ENCODE measurements around the gene PGGHG.
A peak's percentile ranks its signal among the peaks of the same experiment; 100 is the strongest.
"Not testable (repeated sequence)": the region's sequence is repeated elsewhere in the genome, so short reads cannot be mapped to it uniquely, and the experiment has no call there.

The PGGHG gene

DNA sequence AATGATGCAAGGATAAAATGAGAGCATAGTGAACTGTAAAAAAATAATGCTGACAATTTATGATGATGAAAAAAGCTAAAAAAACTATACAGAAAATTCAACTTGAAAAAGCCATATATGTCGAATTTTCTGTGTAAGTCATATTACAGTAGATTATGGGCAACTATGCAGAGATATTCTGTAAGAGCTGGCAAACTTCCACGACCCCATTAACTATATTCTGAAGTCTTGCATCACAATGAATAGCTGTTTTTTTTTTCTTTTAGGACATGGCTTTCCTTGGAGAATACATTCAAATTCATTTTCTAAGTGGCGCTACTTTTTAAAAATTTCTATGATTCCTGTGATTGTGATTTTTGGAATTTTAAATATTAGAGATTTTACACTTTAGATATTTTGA, 33.8 kb upstream of the PGGHG start:
- no peak overlapping the region for H3K27ac ChIP-seq (ENCODE audit: low read length)
- H3K9me3 ChIP-seq (ENCODE audit: control insufficient read depth in 1 of 2, low read length in 2 of 2), result no peaks in the 10 kb centered on the region
- H3K4me1 ChIP-seq (ENCODE audit: control insufficient read depth in 1 of 2, insufficient read depth in 2 of 2, low read length in 2 of 2), result no peaks in the 10 kb centered on the region
- no peak overlapping the region for H3K4me3 ChIP-seq (ENCODE audit: low read depth in 1 of 2, low read length in 2 of 2)
- H3K27me3 ChIP-seq (ENCODE audit: low read depth, low read length), result no peaks in the 10 kb centered on the region
- H3K36me3 ChIP-seq (ENCODE audit: control insufficient read depth in 1 of 2, insufficient read depth in 2 of 2, low read length in 2 of 2), result peaks cover 25 to 33% of the 10 kb centered on the region in 2 donors

DNA sequence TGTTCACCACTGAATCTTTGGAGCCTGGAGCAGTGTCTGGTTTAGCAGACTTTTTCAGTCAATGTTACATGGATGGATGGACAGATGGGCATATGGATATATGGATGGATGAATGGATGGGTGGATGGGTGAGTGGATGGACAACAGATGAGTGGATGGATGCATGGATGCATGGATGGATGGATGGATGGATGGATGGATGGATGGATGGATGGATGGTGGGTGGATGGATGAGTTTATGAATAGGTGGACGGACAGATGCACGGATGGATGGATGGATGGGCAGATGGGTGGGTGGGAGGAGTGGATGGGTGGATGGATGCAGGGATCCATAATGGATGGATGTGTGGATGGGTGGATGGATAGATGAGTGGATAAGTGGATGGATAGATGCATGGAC, 33.1 kb upstream of the PGGHG start:
- Histone ChIP-seq H3K36me3 (ENCODE audit: control insufficient read depth in 1 of 2, insufficient read depth in 2 of 2, low read length in 2 of 2) (peaks cover 20 to 29% of the 10 kb centered on the region in 2 donors), H3K4me1 (ENCODE audit: control insufficient read depth in 1 of 2, insufficient read depth in 2 of 2, low read length in 2 of 2) (no peaks in the 10 kb centered on the region), H3K4me3 (ENCODE audit: low read depth in 1 of 2, low read length in 2 of 2) (no peak overlapping the region), H3K9me3 (ENCODE audit: control insufficient read depth in 1 of 2, low read length in 2 of 2) (no peaks in the 10 kb centered on the region), H3K27ac (ENCODE audit: low read length) (no peak overlapping the region), H3K27me3 (ENCODE audit: low read depth, low read length) (no peaks in the 10 kb centered on the region)

DNA sequence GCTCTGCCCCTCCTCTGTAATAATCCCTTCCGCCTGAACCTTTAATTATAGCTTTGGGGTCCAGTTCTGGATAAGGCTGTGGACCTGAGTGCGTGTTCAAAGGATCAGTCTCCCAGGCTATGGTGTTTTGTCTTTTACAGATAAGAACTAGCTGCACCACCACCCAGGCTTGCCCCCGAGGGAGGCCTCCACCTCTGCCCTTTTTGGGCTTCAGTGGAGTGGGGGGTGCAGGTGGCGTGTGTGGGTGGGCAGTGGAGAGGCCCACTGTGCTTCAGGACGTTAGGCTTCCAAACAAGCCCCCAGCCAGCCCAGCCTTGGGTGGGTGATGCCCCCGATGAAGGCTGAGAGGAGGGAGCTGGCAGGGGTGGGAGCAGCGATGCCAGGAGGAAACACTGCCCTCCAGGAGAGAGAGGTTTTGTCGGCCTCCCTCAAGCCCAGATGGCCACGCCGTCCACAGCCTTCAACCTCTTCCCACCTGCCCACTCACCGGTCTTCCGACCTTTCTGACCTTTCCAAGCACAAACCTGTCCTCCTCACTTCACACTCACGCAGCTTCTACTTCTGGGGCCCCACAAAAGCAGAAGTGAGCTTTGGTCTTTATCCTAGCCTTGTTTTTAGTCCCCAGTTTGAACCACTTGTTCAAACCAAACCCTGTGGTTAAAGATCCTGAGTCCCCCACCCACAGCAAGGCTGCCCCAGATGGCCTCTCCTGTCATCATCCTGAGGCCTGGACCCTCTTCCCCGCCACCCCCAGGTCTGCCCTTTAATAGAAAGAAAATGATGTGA, 31.8 kb upstream of the PGGHG start:
- Histone ChIP-seq H3K4me1 (ENCODE audit: control insufficient read depth in 1 of 2, insufficient read depth in 2 of 2, low read length in 2 of 2) (no peaks in the 10 kb centered on the region), H3K27me3 (ENCODE audit: low read depth, low read length) (no peaks in the 10 kb centered on the region), H3K36me3 (ENCODE audit: control insufficient read depth in 1 of 2, insufficient read depth in 2 of 2, low read length in 2 of 2) (peaks cover 12 to 16% of the 10 kb centered on the region in 2 donors), H3K4me3 (ENCODE audit: low read depth in 1 of 2, low read length in 2 of 2) (no peak overlapping the region), H3K27ac (ENCODE audit: low read length) (no peak overlapping the region), H3K9me3 (ENCODE audit: control insufficient read depth in 1 of 2, low read length in 2 of 2) (no peaks in the 10 kb centered on the region)

DNA sequence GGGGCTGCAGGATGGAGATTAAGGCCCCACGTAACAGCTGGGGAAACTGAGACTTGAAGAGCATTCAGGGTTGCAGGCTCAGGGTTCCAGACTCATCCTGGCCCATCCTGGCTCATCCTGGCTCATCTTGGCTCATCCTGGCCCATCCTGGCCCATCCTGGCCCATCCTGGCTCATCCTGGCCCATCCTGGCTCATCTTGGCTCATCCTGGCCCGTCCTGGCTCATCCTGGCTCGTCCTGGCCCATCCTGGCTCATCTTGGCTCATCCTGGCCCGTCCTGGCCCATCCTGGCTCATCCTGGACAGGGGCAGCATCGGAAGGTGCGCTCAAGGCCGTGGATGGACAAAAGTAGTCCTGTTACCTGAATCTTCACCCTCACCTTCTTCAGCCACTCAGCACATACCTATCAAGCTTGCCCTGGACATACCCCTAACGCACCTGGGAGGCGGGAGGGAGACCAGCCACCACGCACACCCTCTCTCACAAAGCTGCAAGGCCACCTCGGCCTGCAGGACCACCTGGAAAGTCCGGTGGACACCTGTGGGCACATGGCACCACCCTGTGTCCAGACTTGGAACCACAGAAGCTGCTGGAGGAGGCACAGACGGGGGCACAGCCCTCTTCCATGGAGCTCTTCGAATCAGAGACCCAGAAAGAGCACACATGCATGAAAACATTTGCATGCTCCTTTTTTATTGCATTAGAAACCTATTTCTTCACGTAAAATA, 31.0 kb upstream of the PGGHG start:
- H3K9me3 ChIP-seq (ENCODE audit: control insufficient read depth in 1 of 2, low read length in 2 of 2), result no peaks in the 10 kb centered on the region
- H3K4me3 ChIP-seq (ENCODE audit: low read depth in 1 of 2, low read length in 2 of 2), result no peak overlapping the region
- peaks cover 7 to 8% of the 10 kb centered on the region in 2 donors for H3K36me3 ChIP-seq (ENCODE audit: control insufficient read depth in 1 of 2, insufficient read depth in 2 of 2, low read length in 2 of 2)
- no peak overlapping the region for H3K27ac ChIP-seq (ENCODE audit: low read length)
- no peaks in the 10 kb centered on the region for H3K27me3 ChIP-seq (ENCODE audit: low read depth, low read length)
- H3K4me1 ChIP-seq (ENCODE audit: control insufficient read depth in 1 of 2, insufficient read depth in 2 of 2, low read length in 2 of 2), result no peaks in the 10 kb centered on the region

DNA sequence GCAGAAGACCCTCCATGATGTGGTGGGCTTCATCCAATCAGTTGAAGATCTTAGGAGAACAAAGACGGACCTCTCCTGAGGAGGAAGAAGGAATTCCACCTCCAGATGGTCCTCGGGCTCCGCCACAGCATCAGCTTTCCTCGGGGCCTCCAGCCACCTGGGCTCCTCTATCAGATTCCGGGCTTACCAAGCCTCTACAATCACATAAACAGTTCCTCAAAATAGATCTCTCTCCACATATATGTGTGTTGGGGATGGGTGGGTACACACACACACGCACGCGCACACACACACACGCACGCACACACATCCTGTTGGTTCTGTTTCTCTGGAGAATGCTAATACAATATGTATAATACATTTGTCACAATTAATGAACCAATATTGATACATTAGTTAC, 29.5 kb upstream of the PGGHG start:
- Histone ChIP-seq H3K4me3 (ENCODE audit: low read depth in 1 of 2, low read length in 2 of 2) (no peak overlapping the region), H3K27ac (ENCODE audit: low read length) (no peak overlapping the region), H3K4me1 (ENCODE audit: control insufficient read depth in 1 of 2, insufficient read depth in 2 of 2, low read length in 2 of 2) (no peaks in the 10 kb centered on the region), H3K36me3 (ENCODE audit: control insufficient read depth in 1 of 2, insufficient read depth in 2 of 2, low read length in 2 of 2) (no peaks in the 10 kb centered on the region), H3K27me3 (ENCODE audit: low read depth, low read length) (no peaks in the 10 kb centered on the region), H3K9me3 (ENCODE audit: control insufficient read depth in 1 of 2, low read length in 2 of 2) (no peaks in the 10 kb centered on the region)

DNA sequence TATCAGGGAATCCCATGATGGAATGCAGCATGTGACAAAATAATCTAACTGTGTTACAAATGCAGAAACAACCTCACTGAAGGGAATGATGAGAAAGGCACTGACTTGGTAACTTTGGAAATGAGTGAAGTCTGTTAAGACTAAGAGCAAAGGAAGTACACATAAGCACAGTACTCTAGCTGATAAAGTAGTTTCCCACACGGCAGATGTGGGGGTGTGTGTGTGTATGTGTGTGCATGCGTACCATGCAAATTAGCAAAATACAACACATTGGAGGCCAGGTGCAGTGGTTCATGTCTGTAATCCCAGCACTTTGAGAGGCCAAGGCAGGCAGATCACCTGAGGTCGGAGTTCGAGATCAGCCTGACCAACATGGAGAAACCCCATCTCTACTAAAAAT, 27.3 kb upstream of the PGGHG start:
- Histone ChIP-seq H3K4me1 (ENCODE audit: control insufficient read depth in 1 of 2, insufficient read depth in 2 of 2, low read length in 2 of 2) (no peaks in the 10 kb centered on the region), H3K27me3 (ENCODE audit: low read depth, low read length) (no peaks in the 10 kb centered on the region), H3K27ac (ENCODE audit: low read length) (no peak overlapping the region), H3K4me3 (ENCODE audit: low read depth in 1 of 2, low read length in 2 of 2) (no peak overlapping the region), H3K36me3 (ENCODE audit: control insufficient read depth in 1 of 2, insufficient read depth in 2 of 2, low read length in 2 of 2) (no peaks in the 10 kb centered on the region), H3K9me3 (ENCODE audit: control insufficient read depth in 1 of 2, low read length in 2 of 2) (no peaks in the 10 kb centered on the region)

DNA sequence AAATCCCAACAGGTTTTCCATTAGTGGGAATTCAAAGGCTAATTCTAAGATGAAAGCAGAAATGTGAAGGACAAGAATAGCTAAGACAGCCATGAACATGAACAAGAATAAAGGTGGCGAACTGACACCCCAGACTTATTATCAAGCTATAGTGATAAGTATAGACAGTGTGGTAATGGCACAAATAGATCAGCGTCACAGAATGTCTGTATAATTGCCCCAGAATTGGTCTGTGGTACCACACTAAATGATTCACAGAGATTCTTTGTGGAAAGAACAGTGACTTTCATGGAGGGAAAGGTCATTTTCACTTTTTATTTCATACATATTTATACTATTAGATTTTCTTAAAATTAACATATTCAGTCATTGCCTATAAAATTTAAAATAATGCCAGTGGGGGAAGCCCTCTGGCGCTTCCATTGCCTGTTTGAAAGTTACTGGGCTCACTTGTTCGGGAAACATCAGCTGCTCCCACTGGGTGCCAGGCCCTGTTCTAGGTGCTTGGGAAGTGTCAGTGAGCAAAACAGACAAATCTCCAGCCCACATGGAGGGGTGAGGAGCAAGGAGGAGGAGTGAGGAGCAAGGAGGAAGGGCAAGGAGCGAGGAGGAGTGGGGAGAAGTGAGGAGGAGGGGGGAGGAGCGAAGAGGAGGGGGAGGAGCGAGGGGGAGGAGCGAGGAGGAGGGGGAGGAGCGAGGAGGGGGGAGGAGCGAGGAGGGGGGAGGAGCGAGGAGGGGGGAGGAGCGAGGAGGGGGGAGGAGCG, 22.1 kb upstream of the PGGHG start:
- Histone ChIP-seq H3K27ac (ENCODE audit: low read length) (no peak overlapping the region), H3K4me1 (ENCODE audit: control insufficient read depth in 1 of 2, insufficient read depth in 2 of 2, low read length in 2 of 2) (peaks cover 0 to 4% of the 10 kb centered on the region in 2 donors), H3K4me3 (ENCODE audit: low read depth in 1 of 2, low read length in 2 of 2) (no peak overlapping the region), H3K27me3 (ENCODE audit: low read depth, low read length) (no peaks in the 10 kb centered on the region), H3K9me3 (ENCODE audit: control insufficient read depth in 1 of 2, low read length in 2 of 2) (no peaks in the 10 kb centered on the region), H3K36me3 (ENCODE audit: control insufficient read depth in 1 of 2, insufficient read depth in 2 of 2, low read length in 2 of 2) (no peaks in the 10 kb centered on the region)

DNA sequence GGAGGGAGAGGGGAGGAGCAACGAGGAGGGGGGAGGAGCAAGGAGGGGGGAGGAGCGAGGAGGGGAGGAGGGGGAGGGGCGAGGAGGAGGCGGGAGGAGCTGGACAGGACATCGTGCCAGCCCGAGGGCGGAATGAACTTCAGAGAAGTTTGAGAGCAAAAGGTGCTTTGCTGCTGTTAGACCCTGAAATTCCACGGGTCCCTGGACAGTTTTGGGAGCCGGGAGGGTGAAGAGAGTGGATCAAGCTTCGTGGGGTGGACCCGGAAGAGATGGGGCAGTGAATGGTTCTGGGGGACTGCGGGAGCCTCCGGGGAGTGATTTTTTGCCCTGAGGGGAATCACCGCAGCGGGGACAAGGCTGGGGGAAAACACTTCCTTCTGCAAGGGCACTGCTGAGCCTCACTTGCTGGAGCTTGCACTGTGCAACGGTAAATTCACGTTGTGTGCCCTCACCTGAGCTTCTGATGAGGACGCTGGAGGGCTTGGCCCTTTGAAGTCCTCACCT, 21.4 kb upstream of the PGGHG start:
- peaks cover 0 to 4% of the 10 kb centered on the region in 2 donors for H3K4me1 ChIP-seq (ENCODE audit: control insufficient read depth in 1 of 2, insufficient read depth in 2 of 2, low read length in 2 of 2)
- H3K9me3 ChIP-seq (ENCODE audit: control insufficient read depth in 1 of 2, low read length in 2 of 2), result no peaks in the 10 kb centered on the region
- peak overlapping the region; percentile 42 to 48 for H3K4me3 ChIP-seq (ENCODE audit: low read depth in 1 of 2, low read length in 2 of 2)
- peak overlapping the region; percentile 82 for H3K27ac ChIP-seq (ENCODE audit: low read length)
- H3K27me3 ChIP-seq (ENCODE audit: low read depth, low read length), result no peaks in the 10 kb centered on the region
- H3K36me3 ChIP-seq (ENCODE audit: control insufficient read depth in 1 of 2, insufficient read depth in 2 of 2, low read length in 2 of 2), result no peaks in the 10 kb centered on the region

DNA sequence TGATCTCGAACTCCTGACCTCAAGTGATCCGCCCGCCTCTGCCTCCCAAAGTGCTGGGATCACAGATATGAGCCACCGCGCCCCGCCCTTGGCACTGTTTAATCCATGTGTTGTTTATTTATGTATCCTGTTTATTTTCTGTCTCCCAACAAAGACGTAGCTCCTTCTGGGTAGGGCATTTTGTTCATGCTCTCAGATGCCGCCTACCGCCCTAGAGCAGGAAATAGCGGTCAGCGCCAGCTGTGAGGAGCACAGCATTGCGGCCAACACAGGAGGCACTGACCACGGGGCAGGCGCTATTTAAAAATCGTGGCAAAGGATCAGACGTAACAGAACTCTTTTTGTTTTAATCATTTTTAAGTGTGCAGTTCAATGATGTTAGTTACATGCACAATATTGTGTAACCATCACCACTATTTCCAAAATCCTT, 20.2 kb upstream of the PGGHG start:
- H3K9me3 ChIP-seq (ENCODE audit: control insufficient read depth in 1 of 2, low read length in 2 of 2); H3K36me3 ChIP-seq (ENCODE audit: control insufficient read depth in 1 of 2, insufficient read depth in 2 of 2, low read length in 2 of 2); H3K27me3 ChIP-seq (ENCODE audit: low read depth, low read length); H3K4me1 ChIP-seq (ENCODE audit: control insufficient read depth in 1 of 2, insufficient read depth in 2 of 2, low read length in 2 of 2): not testable (repeated sequence)
- Histone ChIP-seq H3K27ac (ENCODE audit: low read length) (peak overlapping the region; percentile 82), H3K4me3 (ENCODE audit: low read depth in 1 of 2, low read length in 2 of 2) (peak overlapping the region in 1 of 2 donors; percentile 31)

DNA sequence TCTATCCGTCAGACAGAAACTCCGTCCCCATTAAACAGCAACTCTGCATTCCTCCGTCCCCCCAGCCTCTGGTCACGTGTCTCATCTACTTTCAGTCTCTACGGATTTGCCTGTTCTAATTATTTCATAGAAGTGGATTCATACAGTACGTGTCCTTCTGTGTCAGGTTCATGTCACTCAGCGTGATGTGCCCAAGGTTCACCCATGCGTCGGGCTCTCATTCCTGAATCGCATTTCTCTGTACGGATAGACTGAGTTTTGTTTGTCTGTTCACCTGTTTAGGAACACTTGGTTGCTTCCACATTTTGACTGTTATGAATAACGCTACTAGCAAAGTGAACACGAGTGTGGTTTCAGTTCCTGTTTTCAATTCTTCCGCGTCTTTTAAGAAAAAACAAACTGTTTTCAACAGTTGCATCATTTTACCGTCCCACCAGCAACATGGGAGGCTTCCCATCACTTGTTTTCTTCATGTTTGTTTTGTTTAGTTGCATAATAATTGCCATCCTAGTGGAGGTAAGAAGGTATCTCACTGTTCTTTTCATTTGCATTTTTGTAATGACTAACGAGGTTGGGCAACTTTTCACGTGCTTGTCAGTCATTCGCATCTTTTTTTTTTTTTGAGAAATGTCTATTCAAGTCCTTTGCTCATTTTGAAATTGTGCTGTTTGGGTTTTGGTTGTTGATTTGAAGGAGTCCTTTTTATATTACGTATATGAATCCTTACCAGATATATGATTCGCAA, 19.6 kb upstream of the PGGHG start:
- Histone ChIP-seq H3K9me3 (ENCODE audit: control insufficient read depth in 1 of 2, low read length in 2 of 2) (no peaks in the 10 kb centered on the region), H3K4me1 (ENCODE audit: control insufficient read depth in 1 of 2, insufficient read depth in 2 of 2, low read length in 2 of 2) (peaks cover 0 to 4% of the 10 kb centered on the region in 2 donors), H3K36me3 (ENCODE audit: control insufficient read depth in 1 of 2, insufficient read depth in 2 of 2, low read length in 2 of 2) (no peaks in the 10 kb centered on the region), H3K27me3 (ENCODE audit: low read depth, low read length) (no peaks in the 10 kb centered on the region), H3K4me3 (ENCODE audit: low read depth in 1 of 2, low read length in 2 of 2) (peak overlapping the region in 1 of 2 donors; percentile 31), H3K27ac (ENCODE audit: low read length) (peak overlapping the region; percentile 82)
